ENCODE data around the gene ABLIM2.

The ABLIM2 gene

DNA sequence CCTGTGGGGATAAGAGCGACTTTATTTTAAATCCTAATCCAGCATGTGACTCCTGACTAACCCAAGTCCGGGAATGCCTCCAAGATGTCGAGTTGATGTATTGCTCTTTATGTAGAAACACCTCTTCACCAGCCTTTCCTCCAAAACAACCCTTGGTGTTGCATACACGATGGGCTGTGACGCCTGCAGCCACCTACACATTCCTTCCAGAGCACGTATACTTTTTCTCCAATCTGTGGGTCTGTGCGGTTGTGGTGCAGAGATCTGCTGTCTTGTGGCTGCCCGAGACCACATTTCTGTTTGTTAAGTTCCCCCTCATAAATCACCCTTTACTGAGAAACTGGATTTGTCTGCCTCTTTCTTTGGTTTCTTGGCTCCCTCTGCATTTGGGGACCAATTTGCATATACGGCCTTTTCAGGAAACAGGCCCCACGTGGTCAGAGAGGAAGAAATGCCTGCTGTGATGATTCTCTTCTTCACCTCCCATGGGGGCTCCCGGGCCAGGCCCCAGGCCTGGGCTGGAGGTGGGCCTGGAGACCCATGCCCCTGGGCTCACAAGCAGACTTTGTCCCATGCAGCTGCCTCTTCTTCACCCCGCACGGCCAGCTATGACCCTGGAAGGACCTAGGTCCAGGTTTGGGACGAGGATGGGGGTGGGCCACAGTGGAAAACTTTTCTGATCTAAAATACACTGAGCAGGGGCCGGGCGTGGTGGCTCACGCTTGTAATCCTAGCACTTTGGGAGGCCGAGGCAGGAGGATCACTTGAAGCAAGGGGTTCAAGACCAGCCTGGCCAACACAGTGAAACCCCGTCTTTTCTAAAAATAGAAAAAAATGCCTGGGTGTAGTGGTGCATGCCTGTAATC lies 197.6 kb downstream of the ABLIM2 start:
- TF ChIP-seq, protein P1, sequence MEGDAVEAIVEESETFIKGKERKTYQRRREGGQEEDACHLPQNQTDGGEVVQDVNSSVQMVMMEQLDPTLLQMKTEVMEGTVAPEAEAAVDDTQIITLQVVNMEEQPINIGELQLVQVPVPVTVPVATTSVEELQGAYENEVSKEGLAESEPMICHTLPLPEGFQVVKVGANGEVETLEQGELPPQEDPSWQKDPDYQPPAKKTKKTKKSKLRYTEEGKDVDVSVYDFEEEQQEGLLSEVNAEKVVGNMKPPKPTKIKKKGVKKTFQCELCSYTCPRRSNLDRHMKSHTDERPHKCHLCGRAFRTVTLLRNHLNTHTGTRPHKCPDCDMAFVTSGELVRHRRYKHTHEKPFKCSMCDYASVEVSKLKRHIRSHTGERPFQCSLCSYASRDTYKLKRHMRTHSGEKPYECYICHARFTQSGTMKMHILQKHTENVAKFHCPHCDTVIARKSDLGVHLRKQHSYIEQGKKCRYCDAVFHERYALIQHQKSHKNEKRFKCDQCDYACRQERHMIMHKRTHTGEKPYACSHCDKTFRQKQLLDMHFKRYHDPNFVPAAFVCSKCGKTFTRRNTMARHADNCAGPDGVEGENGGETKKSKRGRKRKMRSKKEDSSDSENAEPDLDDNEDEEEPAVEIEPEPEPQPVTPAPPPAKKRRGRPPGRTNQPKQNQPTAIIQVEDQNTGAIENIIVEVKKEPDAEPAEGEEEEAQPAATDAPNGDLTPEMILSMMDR (IDR thresholded peaks at IDR 0.05; ENCODE audit: control insufficient read depth, extremely low read depth, insufficient read depth), result no peak
- H3K4me3 ChIP-seq (ENCODE audit: low read depth, low read length), result no peak overlapping the region
- no peak for DNase-seq (ENCODE audit: low read depth)

GRCh38 chr4:7960017-7960789 lies 198.4 kb downstream of the ABLIM2 start:
- H3K4me3 ChIP-seq (ENCODE audit: low read depth, low read length), result no peak overlapping the region
- TF ChIP-seq, protein P1 (IDR thresholded peaks at IDR 0.05; ENCODE audit: control insufficient read depth, extremely low read depth, insufficient read depth), result no peak
- DNase-seq (ENCODE audit: low read depth), result no peak

GRCh38 chr4:7959078-7959477 lies 199.5 kb downstream of the ABLIM2 start:
- no peak for DNase-seq (ENCODE audit: low read depth)
- TF ChIP-seq, protein P1 (IDR thresholded peaks at IDR 0.05; ENCODE audit: control insufficient read depth, extremely low read depth, insufficient read depth), result no peak
- no peak overlapping the region for H3K4me3 ChIP-seq (ENCODE audit: low read depth, low read length)

- H3K4me3 ChIP-seq (ENCODE audit: low read depth, low read length), result no peak overlapping the region
- DNase-seq (ENCODE audit: low read depth), result no peak
- TF ChIP-seq, protein P1 (IDR thresholded peaks at IDR 0.05; ENCODE audit: control insufficient read depth, extremely low read depth, insufficient read depth), result no peak
Observed at GRCh38 chr4:7956934-7957656, 201.5 kb downstream of the ABLIM2 start.

- no peak for DNase-seq (ENCODE audit: low read depth)
- TF ChIP-seq, protein P1 (IDR thresholded peaks at IDR 0.05; ENCODE audit: control insufficient read depth, extremely low read depth, insufficient read depth), result no peak
Observed at GRCh38 chr4:7956270-7956808, 202.3 kb downstream of the ABLIM2 start.

GRCh38 chr4:7955393-7955792 lies 203.2 kb downstream of the ABLIM2 start:
- H3K4me3 ChIP-seq (ENCODE audit: low read depth, low read length), result no peak overlapping the region
- no peak for DNase-seq (ENCODE audit: low read depth)
- TF ChIP-seq, protein P1 (IDR thresholded peaks at IDR 0.05; ENCODE audit: control insufficient read depth, extremely low read depth, insufficient read depth), result no peak

More at GRCh38 chr4:7956270-7956808, 202.3 kb downstream of the ABLIM2 start:
- no peak overlapping the region for H3K4me3 ChIP-seq (ENCODE audit: low read depth, low read length)
